Astrocyte (in vitro differentiated cells and primary cell): ENCODE results near the gene ZNF799.
"Not testable (repeated sequence)": the region's sequence is repeated elsewhere in the genome, so short reads cannot be mapped to it uniquely, and the experiment has no call there.

Experiments used
- EZH2 ChIP-seq: IDR thresholded peaks from 2 replicates; pipeline ENCODE4 v1.6.1; 2012; ENCODE audit warnings: mild to moderate bottlenecking, low read length, inconsistent platforms; ENCODE audit not compliant: insufficient read depth
- TF ChIP-seq, protein P1 (sequence below): IDR thresholded peaks from 2 replicates; pipeline ENCODE4 v1.5.1; 2011; ENCODE audit warnings: low read depth, mild to moderate bottlenecking, inconsistent platforms, low read length, moderate library complexity; ENCODE audit not compliant: insufficient read depth

DNA sequence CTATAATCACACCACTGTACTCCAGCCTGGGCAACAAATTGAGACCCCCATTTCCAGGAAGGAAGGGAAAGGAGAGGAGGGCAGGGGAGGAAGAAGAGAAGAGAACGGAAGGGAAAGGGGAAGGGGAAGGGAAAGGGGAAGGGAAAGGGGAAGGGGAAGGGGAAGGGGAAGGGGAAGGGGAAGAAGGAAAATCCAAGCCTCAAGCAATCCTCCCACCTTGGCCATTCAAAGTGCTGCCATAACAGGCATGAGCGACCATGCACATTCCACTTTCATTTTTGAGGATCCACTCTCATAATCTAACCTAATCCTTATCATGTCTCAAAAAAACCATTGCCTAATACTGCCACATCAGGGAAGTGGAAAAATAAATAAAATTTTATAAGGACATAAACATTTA lies 14.7 kb downstream of the ZNF799 start:
- TF ChIP-seq, protein P1, sequence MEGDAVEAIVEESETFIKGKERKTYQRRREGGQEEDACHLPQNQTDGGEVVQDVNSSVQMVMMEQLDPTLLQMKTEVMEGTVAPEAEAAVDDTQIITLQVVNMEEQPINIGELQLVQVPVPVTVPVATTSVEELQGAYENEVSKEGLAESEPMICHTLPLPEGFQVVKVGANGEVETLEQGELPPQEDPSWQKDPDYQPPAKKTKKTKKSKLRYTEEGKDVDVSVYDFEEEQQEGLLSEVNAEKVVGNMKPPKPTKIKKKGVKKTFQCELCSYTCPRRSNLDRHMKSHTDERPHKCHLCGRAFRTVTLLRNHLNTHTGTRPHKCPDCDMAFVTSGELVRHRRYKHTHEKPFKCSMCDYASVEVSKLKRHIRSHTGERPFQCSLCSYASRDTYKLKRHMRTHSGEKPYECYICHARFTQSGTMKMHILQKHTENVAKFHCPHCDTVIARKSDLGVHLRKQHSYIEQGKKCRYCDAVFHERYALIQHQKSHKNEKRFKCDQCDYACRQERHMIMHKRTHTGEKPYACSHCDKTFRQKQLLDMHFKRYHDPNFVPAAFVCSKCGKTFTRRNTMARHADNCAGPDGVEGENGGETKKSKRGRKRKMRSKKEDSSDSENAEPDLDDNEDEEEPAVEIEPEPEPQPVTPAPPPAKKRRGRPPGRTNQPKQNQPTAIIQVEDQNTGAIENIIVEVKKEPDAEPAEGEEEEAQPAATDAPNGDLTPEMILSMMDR, result not testable (repeated sequence)
- not testable (repeated sequence) for TF ChIP-seq EZH2
